ENCODE measurements around the gene DNAJC25. TPM values are rescaled to one million over a fixed set of nuclear protein-coding genes. Genes with fewer than 3 reads are reported as not detected.

The DNAJC25 gene
- total and polyA plus RNA-seq, 2 of the 8 experiments (the other 6 are each of a cell fraction or from before 2014, with no cell fraction given): 2.7 to 6.2 TPM

DNA sequence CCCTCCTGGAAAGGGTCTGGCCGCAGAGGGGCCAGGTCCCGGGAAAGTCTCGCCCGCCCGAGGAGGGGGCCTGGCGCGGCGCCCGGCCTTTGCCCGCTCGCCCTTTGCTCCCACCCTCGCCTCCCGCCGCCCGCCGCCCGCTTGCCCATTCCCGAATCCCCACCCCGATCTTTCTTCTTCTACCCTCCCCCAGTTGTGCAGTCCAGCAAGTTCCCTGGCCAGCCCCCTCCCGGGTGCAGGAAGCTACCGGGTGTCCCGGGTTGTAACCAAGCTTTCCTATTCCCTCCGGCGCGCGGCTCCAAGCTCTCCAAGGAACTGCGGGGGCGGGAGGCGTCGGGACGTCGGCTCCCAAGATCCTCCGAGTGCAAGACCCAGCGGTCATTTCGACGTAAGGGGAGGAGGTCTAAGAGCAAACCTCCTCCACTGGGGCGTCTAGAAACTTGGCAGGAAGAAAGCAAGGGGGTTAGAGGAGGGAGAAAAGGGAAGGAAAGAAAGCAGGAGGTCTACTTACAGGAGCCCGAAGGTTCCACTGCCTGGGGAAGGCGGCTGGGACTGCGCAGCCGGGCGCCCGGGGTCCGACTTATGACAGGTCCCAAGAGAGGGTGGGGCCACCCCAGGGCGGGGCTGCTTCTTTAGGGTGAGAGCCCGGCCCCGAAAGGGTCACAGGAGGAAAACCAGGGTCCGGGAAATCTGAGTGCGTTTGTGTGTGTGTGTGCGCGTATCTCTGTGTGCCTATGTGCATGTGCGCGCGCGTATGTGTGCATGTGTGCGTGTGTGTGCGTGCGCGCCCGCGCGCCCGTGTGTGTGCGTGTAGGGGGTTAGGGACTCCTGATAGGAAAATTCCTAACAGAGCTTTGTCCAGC, 31.8 kb upstream of the DNAJC25 start, which contains the start of gene PTGR1:
PTGR1 (minus strand) TSS at position 556 of the 863 bp plus-strand sequence. CDS start 2,225 bp downstream, outside the sequence.
- Histone ChIP-seq H4K91ac (replicated peaks; ENCODE audit: insufficient read length, low read length) (no peak within 1 kb of the TSS), H2BK20ac (ENCODE audit: low read length) (0 out of 2 replicates have a peak within 1 kb of the TSS, but pooled peaks have one; percentile 43), H2AK5ac (ENCODE audit: low read depth, low read length) (no peak within 1 kb of the TSS), H2BK12ac (ENCODE audit: low read depth, low read length) (no peak within 1 kb of the TSS; the same call in 1 of the 2 replicates), H4K20me1 (replicated peaks in 1 of 2; ENCODE audit: control insufficient read depth in 1 of 2, insufficient read depth in 2 of 2, low read length in 2 of 2) (no peaks in the 10 kb centered on the region), H3K23me2 (ENCODE audit: low read depth, low read length) (peaks cover 17% of the 10 kb centered on the region), H3K23ac (ENCODE audit: insufficient read length) (no peak within 1 kb of the TSS), H3K9me3 (ENCODE audit: insufficient read depth in 2 of 2, low read depth in 1 of 2, low read length in 1 of 2) (no peaks in the 10 kb centered on the region), H3K14ac (ENCODE audit: insufficient read length) (no peak within 1 kb of the TSS), H2AFZ (ENCODE audit: low read length) (peak within 1 kb of the TSS; percentile 74), H3K36me3 (ENCODE audit: control insufficient read depth in 2 of 4, insufficient read depth in 4 of 4, low read length in 3 of 4) (peaks cover 0 to 12% (median 5%) of the 10 kb centered on the region in 4 experiments; a peak in 4 of 8 replicates), H2BK5ac (ENCODE audit: low read depth, low read length) (no peak within 1 kb of the TSS), H3K27me3 (replicated peaks in 1 of 4; ENCODE audit: control insufficient read depth in 3 of 4, extremely low read depth in 1 of 4, insufficient read depth in 3 of 4, low read length in 3 of 4) (peaks cover 0 to 7% (median 5%) of the 10 kb centered on the region in 4 experiments; a peak in 2 of 7 replicates), H3K4me3 (ENCODE audit: extremely low read depth in 1 of 4, insufficient read depth in 2 of 4, low read depth in 3 of 4, low read length in 4 of 4) (peak within 1 kb of the TSS; percentile 42 to 99 (median 80)), H3K4ac (replicated peaks; ENCODE audit: insufficient read length, low read depth, low read length) (no peak within 1 kb of the TSS), H3K4me1 (replicated peaks in 1 of 4; ENCODE audit: control insufficient read depth in 3 of 4, insufficient read depth in 4 of 4, low read length in 3 of 4) (no peaks in the 10 kb centered on the region), H3K18ac (ENCODE audit: extremely low read depth, low read length) (peak within 1 kb of the TSS; percentile 41; the same call in 1 of the 2 replicates), H3K79me2 (ENCODE audit: control insufficient read depth in 1 of 2, insufficient read depth in 2 of 2, low read length in 2 of 2) (no peaks in the 10 kb centered on the region), H2BK120ac (replicated peaks; ENCODE audit: low read depth, low read length) (no peak within 1 kb of the TSS), H3K4me2 (ENCODE audit: insufficient read depth in 1 of 2, low read depth in 2 of 2, low read length in 2 of 2) (peak within 1 kb of the TSS; percentile 84 to 95), H3K27ac (ENCODE audit: low read depth, low read length) (no peak within 1 kb of the TSS), H3K56ac (replicated peaks; ENCODE audit: insufficient read length, low read depth, low read length) (no peak within 1 kb of the TSS), H4K5ac (ENCODE audit: insufficient read length, low read depth, low read length) (no peak within 1 kb of the TSS), H2BK15ac (ENCODE audit: low read length) (0 out of 2 replicates have a peak within 1 kb of the TSS, but pooled peaks have one; percentile 65), H4K8ac (ENCODE audit: extremely low read depth, insufficient read depth, low read length) (no peak within 1 kb of the TSS), H3K9ac (replicated peaks in 1 of 4; ENCODE audit: extremely low read depth in 1 of 4, low read depth in 3 of 4, low read length in 3 of 4) (peak within 1 kb of the TSS in 2 of 4 experiments; percentile 25 to 43; a peak in 3 of 7 replicates), H3K79me1 (ENCODE audit: low read depth, low read length) (no peaks in the 10 kb centered on the region)
- CTCF ChIA-PET (ENCODE audit: partially characterized antibody): interaction anchor here (1.0 to 3.1 kb wide), 14 partner anchors 9 to 476 kb away, joined by 3 to 42 read pairs (median 4); no protein-coding TSS in a partner anchor
- no peak for FAIRE-seq
- WGBS, 2 experiments (ENCODE audit: extremely low coverage in 1 of 2, insufficient coverage in 1 of 2, insufficient read length in 1 of 2, insufficient replicate concordance in 2 of 2, low coverage in 1 of 2, low lambda C conversion rate in 2 of 2, missing lambda C conversion rate in 1 of 2): 1% methylated on average over 31 of the region's 64 CpGs; no CpG with 5 or more reads in 1 of the 2 experiments
- POLR2A ChIA-PET (ENCODE audit: partially characterized antibody): interaction anchor here (0.6 to 3.7 kb wide), 12 partner anchors 11 to 116 kb away, joined by 3 to 27 read pairs (median 3); partner anchors contain the start of genes DNAJC25 and ZNF483
- DNase-seq (ENCODE audit: low read depth in 1 of 2, low spot score in 2 of 2): peak; percentile 29 to 83
- TF ChIP-seq ASH2L (IDR thresholded peaks at IDR 0.05; ENCODE audit: low read length) (peak; percentile 64), CREB1 (IDR thresholded peaks at IDR 0.05) (peak; percentile 6; the same call in 1 of the 2 replicates), KDM4A (IDR thresholded peaks at IDR 0.05; ENCODE audit: low read depth, low read length, severe bottlenecking) (peak; percentile 72), GABPA (IDR thresholded peaks at IDR 0.05; ENCODE audit: borderline replicate concordance, insufficient read depth, low read length) (no peak), SUZ12 (IDR thresholded peaks at IDR 0.05; ENCODE audit: low read length) (0 out of 2 replicates have a peak, but pooled peaks have one; percentile 18), HDAC2 (IDR thresholded peaks at IDR 0.05; ENCODE audit: borderline replicate concordance in 1 of 2, low read depth in 2 of 2, low read length in 2 of 2) (no peak), EGR1 (IDR thresholded peaks at IDR 0.05; ENCODE audit: borderline replicate concordance, low read depth, low read length) (peak; percentile 99), SAP30 (IDR thresholded peaks at IDR 0.05; ENCODE audit: insufficient read depth, insufficient replicate concordance, low read length) (peak; percentile 59), TAF1 (IDR thresholded peaks at IDR 0.05; ENCODE audit: low read depth, low read length) (0 out of 2 replicates have a peak, but pooled peaks have one; percentile 24)
- TF ChIP-seq, protein P1, sequence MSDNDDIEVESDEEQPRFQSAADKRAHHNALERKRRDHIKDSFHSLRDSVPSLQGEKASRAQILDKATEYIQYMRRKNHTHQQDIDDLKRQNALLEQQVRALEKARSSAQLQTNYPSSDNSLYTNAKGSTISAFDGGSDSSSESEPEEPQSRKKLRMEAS (IDR thresholded peaks at IDR 0.05): peak; percentile 48; the same call in 1 of the 2 replicates
